ENCODE measurements around the gene RAPGEF4.

Gene RAPGEF4

DNA sequence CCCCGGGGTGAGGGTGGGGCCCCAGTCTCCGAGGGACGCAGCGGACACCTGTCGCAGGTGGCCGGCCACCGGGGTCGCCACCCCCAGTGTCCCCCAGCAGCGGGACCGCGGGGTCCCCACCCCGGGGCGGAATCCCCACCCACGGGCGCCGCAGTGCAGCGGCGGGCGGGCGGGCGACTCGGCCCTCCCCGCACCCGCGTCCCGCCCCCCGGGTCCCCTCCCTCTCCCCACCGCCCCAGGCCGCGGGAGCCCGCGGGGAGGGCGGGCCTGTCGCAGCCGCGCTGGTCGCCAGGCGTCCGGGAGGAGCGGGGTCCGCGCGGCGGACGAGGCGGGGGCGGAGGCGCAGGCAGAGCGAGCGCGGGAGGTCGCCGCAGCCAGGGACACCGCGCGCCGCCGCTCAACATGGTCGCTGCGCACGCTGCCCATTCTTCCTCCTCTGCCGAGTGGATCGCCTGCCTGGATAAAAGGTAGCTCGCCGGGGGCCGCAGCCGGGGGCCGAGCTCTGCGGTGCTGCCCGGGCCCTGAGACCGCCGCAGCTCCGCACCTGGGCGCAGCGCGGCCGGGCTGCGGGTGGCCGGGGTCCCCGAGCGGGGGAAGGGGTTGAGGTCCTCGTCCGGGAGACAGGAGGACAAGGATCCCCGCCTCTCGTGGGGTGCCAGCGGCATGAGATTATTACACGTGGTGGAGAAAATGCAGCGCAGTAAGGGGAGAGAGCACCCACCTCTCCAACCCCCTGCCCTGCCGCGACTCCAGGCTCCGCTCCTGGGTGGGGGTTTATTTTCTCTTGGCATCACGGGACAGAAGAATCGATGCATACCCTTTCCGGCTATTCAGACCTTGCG, at the start of gene RAPGEF4:
Gene RAPGEF4 (plus strand): TSS at position 264 of the 842 bp plus-strand sequence. CDS start 139 bp downstream, at position 403.
- FAIRE-seq, result no peak

- no peak for FAIRE-seq
Measured at GRCh38 chr2:172693037-172693436, 42.6 kb upstream of the RAPGEF4 start.

DNA sequence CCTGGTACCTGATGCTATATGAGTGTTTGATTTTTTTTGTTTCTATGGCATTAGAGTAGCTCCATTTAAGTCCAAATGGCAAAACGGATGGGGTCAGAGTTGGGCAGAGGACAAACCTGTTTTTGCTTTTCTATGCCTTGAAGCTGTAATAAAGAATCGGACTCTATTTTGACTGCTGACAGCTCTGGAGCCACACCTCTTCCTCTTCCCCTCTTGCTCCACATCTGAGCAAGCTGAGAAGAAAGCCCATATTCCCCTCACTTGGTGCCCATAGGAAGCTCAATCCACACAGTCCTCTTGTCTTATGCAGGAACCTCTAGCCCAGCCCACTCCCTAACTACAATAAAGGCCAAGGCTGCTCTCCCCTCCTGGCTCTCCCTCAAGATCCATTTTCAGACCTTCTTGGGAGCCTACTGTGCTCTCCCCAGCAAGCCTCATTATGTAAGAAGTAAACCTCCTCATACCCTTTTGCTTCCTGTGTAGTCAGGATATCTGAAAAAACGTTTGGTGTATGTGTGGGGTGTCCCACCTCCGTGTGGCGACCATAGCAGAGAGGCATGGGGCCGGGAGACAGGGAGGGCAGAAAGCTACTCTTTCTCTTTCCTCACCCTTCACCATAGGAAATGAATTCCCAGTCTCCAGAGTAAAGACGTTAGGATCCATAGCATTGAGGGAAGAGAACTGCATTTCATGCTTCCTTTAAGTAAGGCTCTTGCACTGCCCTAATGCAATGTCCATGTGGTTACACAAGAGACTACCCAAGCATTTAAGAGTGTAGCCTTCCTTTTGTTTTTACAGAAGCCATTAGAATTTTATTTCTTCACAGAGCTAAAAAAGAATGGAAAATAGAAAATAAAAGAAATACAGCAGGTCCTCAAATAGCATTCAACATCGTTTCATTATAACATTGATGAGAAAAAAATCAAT, 41.9 kb upstream of the RAPGEF4 start:
- no peak for FAIRE-seq

DNA sequence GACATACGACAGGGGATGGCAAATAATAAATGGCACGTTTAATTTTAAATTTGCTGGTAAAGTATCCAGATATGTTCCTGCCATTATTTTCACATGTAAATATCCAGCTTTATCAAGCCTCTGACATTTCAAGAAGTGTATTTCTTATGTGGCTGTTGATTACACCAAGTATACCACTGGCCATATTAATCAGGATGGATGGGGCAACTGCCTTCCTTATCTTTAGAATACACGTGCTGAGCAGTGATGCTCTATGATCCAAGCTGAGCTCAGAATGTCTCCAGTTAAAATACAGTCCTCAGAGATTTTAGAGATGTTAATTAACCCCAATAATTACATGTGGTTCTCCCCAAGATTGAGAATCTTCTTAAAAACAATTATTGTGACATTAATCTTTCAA, 38.3 kb upstream of the RAPGEF4 start:
- FAIRE-seq, result no peak

DNA sequence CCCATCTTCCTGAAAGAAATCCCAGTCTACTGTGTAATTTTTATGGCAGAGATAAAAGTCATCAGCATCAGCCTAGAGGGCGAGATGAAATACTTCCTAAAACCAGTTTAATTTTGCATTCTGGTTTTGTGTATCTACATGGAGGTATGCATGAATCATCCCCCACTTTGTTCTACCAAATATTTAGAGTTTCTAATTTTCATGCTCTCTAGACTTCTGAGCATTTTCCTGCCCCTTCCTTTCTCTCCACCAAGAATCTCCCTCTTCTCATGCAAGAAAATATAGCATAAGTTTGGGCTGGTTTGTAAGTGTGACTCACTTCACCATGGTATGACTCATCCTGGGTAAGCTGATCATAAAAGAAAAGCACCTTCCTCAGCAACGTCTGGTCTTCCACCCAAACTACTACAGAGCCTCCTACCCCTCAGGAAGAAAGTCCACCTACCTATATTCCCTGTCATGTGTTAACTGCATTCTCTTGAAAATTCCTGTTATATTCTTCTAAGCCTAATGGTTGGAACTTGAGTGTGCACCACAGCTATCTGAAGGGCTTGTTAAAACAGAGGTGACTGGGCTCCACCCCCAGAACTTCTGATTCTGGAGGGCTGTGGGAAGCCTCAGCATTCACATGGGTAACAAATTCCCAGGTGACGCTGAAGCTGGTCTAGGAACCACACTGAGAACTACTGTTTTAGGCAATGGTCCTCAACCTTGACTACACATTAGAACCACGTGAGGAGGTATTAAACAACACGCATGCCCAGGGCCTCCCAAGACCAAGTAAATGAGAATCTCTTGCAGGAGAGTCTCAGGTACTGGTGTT, 37.4 kb upstream of the RAPGEF4 start:
- no peak for FAIRE-seq

- FAIRE-seq, result no peak
Measured at GRCh38 chr2:172701250-172701649, 34.4 kb upstream of the RAPGEF4 start.

GRCh38 chr2:172702451-172702850, 33.2 kb upstream of the RAPGEF4 start:
- FAIRE-seq, result no peak

- FAIRE-seq, result no peak
Measured at GRCh38 chr2:172704072-172704936, 31.3 kb upstream of the RAPGEF4 start.

- FAIRE-seq, result no peak
Measured at GRCh38 chr2:172705352-172705751, 30.3 kb upstream of the RAPGEF4 start.

DNA sequence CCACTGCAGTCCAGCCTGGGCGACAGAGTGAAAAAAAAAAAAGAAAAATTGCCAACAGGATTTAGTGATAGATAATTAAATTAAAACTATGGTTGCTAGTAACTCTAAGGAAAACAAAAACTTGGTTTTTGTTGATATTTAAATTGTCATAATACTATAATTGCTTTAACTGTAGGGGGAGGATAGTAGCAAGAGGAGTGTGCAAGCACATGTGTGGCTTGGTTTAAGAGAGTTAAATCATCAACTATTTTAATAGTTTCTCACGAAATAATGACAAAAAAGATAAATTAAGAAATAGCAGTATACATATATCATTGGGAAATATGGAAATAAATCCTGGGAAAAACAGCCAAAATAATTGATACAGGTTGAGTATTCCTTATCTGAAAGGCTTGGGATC, 27.4 kb upstream of the RAPGEF4 start:
- no peak for FAIRE-seq

DNA sequence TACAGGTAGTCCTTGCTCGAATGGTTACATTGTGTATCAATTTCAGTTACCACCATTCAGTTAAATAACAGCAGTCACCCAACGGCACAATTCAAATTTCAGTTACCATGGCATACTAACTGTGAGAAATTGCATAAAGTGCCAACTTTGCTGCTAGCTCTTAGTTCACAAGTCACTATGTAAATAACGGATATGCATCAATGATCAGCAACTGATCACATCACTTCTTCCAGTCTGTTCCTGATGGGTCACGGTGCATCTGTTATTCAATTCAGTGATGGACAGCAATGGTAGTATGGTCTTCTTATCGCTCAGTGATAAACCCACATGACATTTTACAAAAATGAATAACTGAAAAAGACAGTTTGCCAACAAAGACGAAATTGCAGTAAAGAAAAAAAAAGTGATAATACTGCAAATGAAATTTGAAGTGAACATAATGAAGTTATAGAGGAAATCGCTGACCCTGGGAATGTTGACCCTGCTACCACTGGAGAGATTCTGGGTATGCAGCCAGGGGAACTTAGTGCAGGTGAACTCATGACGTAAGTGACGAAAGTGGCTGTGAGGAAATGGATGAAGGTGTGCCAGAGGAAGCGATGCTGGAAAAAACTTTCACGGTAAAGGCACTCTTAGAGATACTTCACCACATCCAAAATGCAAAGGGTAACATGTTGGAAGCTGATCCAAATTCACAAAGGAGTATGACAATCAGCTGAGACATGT, 25.9 kb upstream of the RAPGEF4 start:
- FAIRE-seq, result no peak

DNA sequence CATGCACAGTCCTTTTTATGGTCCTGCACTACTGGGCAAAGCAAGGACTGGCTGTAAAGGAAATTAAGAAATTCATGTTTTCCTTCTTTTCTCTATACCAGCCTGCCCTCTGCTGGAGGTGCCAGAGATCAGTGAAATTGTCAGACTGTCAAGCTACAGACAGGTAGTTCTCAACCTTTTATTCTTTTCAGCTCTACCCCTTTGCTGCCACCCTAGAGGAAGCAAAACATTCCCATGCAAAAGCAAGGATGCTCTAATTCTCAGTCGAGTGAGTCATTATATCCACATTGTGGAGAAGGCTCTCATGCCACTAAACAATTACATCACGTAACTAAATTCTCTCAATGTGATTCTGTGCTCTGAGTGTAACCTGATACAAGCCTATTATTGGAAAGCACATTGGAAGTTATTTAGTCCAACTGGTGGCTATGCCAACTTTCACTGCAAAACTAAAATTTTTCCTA, 25.0 kb upstream of the RAPGEF4 start:
- FAIRE-seq, result no peak

GRCh38 chr2:172711110-172711509, 24.5 kb upstream of the RAPGEF4 start:
- no peak for FAIRE-seq

DNA sequence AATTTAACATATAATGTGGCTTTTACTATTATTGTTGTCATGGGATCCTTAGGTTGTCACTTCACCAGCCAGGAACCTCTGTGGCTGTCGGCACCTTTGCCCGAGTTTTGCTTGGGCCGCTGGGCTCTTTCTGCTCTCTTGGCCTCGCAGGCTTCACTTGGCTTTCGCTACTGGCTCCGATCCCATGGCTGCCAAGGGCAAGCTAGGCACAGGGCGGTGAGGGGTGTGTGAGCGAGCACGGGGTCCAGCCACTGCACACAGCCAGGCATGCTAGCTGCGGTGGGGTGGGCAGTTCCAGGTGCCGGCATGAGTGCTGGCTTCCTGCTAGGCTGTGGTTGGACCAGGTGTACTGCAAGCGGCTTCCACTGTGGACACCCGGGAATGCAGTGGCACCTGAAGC, 23.4 kb upstream of the RAPGEF4 start:
- FAIRE-seq, result no peak

GRCh38 chr2:172713365-172713875, 22.2 kb upstream of the RAPGEF4 start:
- FAIRE-seq, result no peak

GRCh38 chr2:172722481-172722880, 13.2 kb upstream of the RAPGEF4 start:
- FAIRE-seq, result no peak

DNA sequence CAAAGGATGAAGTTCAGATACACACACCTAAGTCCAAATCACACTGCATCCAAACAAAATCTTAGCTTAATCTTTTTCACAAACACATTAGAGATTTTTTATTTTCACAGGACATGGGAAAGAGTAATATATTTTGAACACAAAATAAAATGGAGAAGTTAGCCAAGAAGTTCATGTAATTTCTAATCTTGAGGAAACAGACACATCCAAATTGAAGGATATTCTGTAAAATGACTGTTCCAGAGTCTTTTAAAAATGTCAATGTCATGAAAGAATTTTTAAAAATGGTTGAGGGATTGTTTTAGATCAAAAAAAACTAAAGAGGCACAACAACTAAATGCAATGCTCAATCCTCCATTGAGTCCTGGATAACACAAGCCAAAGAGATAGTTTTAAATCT, 12.4 kb upstream of the RAPGEF4 start:
- no peak for FAIRE-seq

- FAIRE-seq, result no peak
Measured at GRCh38 chr2:172724724-172725123, 10.9 kb upstream of the RAPGEF4 start.

GRCh38 chr2:172725284-172725683, 10.4 kb upstream of the RAPGEF4 start:
- no peak for FAIRE-seq

DNA sequence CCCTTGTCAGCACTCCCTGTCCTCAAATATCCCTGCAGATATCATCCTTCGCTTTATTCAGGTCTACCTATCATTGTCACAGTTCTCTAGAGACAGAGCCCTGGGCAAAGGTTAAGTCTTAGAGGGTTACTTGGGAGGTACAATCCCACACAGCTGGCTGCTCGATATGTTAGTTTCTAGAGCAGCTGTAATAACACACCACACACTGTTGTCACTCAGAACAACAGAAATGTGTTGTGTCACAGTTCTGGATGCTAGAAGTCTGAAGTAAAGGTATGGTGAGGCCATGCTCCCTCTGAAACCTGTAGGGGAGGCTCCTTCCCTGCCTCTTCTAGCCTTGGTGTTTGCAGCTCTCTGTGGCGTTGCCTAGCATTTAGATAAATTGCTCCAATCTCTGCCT, 9.9 kb upstream of the RAPGEF4 start:
- FAIRE-seq, result no peak

All from TTC549 (cell line).